K562 (cell line): ENCODE measurements around the gene AP3B2. TPM values are rescaled to one million over a fixed set of nuclear protein-coding genes. Genes with fewer than 3 reads are reported as not detected.

Experiments
- CCNT2 ChIP-seq: IDR thresholded peaks from 2 replicates; pipeline ENCODE4 v1.6.1; 2011; ENCODE audit warnings: borderline replicate concordance, low read depth, mild to moderate bottlenecking, moderate library complexity, mixed read lengths, low read length; ENCODE audit not compliant: insufficient read length; ENCODE audit errors: extremely low read depth
- KLF6 ChIP-seq: fragments of 250-450 bp; sonication (Bioruptor Pico); IDR thresholded peaks from 2 replicates; pipeline ENCODE4 v1.4.0; 2020; ENCODE audit warnings: mild to moderate bottlenecking, moderate library complexity, borderline replicate concordance
- NFIX ChIP-seq: fragments of 250-450 bp; sonication (Bioruptor Pico); IDR thresholded peaks from 2 replicates; pipeline ENCODE4 v1.4.0; 2020; ENCODE audit warnings: low read depth, mild to moderate bottlenecking, moderate library complexity
- RBBP5 ChIP-seq: fragments of 200-600 bp; sonication (generic); IDR thresholded peaks from 2 replicates; pipeline ENCODE4 v1.6.1; 2012; ENCODE audit warnings: borderline replicate concordance, mild to moderate bottlenecking, low read length, control low read depth, inconsistent platforms; ENCODE audit not compliant: insufficient read depth, poor library complexity, severe bottlenecking
- RBM22 ChIP-seq: fragments of 200-400 bp; formaldehyde crosslinking; IDR thresholded peaks from 2 replicates; pipeline ENCODE4 v1.6.1; 2018; ENCODE audit warnings: low read length, low read depth; ENCODE audit not compliant: poor library complexity, severe bottlenecking
- SLC30A9 ChIP-seq: fragments of 250-450 bp; sonication (Bioruptor Pico); IDR thresholded peaks from 2 replicates; pipeline ENCODE4 v1.8.0; 2022; ENCODE audit warnings: mild to moderate bottlenecking, moderate library complexity
- SOX6 ChIP-seq: fragments of 450-650 bp; IDR thresholded peaks from 2 replicates; pipeline ENCODE4 v1.6.1; 2014; ENCODE audit warnings: mild to moderate bottlenecking
- SP2 ChIP-seq: IDR thresholded peaks from 2 replicates; pipeline ENCODE4 v1.6.1; 2011; ENCODE audit warnings: mild to moderate bottlenecking, low read depth, low read length, moderate library complexity; ENCODE audit not compliant: poor library complexity, severe bottlenecking; ENCODE audit errors: extremely low read depth
- USF2 ChIP-seq: sonication (generic); formaldehyde crosslinking; IDR thresholded peaks from 2 replicates; pipeline ENCODE4 v1.5.0; 2020; ENCODE audit warnings: missing genetic modification reagents
- ZC3H11A ChIP-seq: IDR thresholded peaks from 2 replicates; pipeline ENCODE4 v1.6.1; 2012; ENCODE audit warnings: low read depth, low read length, improper control_type of control experiment
- polyA plus RNA-seq, 8 experiments: library from polyadenylated mRNA; depleted of rRNA in 4 of 8; stranded (reverse) in 5 of 8; unstranded in 3 of 8; fragments of >200 nt; fragmentation: Nextera tagmentation in 2 of 8; fragmentation: Illumina TruSeq in 1 of 8; extraction: Ambion mirVana in 2 of 8; extraction: Trizol in 1 of 8; gene quantifications; 2 replicates each; pipeline versions ENCODE4 v1.2.1 to v1.2.3, GENCODE V29; 2011 to 2014; ENCODE audit warnings: inconsistent platforms in 1 of 8, missing spikeins in 1 of 8
- total RNA-seq, 7 experiments: library from RNA; depleted of rRNA in 6 of 7; stranded (reverse); fragments of >200 nt in 6 of 7; fragmentation: Illumina TruSeq in 2 of 7; extraction: Trizol in 2 of 7; gene quantifications; 2 replicates each; pipeline versions ENCODE4 v1.2.1 to v1.2.3, GENCODE V29; 2011 to 2021; ENCODE audit warnings: low replicate concordance in 1 of 7
- TF ChIP-seq, protein P1 (sequence below), 2 experiments: fragments of 450-650 bp; IDR thresholded peaks; 2 replicates each; pipeline ENCODE4 v1.6.1; 2016; ENCODE audit warnings: mild to moderate bottlenecking in 2 of 2, borderline replicate concordance in 1 of 2, low read depth in 1 of 2, moderate library complexity in 1 of 2
- TF ChIP-seq, protein P2 (sequence below): fragments of 450-650 bp; IDR thresholded peaks from 2 replicates; pipeline ENCODE4 v1.6.1; 2017; ENCODE audit warnings: mild to moderate bottlenecking, moderate library complexity
- TF ChIP-seq, protein P3 (sequence below), 2 experiments: fragments of 200-800 bp in 1 of 2; sonication (Bioruptor generic) in 1 of 2; sonication (generic) in 1 of 2; formaldehyde crosslinking in 1 of 2; IDR thresholded peaks in 1 of 2; conservative IDR thresholded peaks in 1 of 2; 2 replicates each; pipeline versions ENCODE4 v1.5.0 to v1.6.1; 2016 to 2020; ENCODE audit warnings: missing compliant biosample characterization in 1 of 2, missing genetic modification characterization in 1 of 2, missing genetic modification reagents in 1 of 2
- TF ChIP-seq, protein P4 (sequence below): sonication (generic); formaldehyde crosslinking; IDR thresholded peaks from 2 replicates; pipeline ENCODE4 v1.9.0; 2022; ENCODE audit warnings: mild to moderate bottlenecking, missing genetic modification reagents

AP3B2 gene
- total and polyA plus RNA-seq, 9 of the 15 experiments (the other 6 are each of a cell fraction or from before 2014, with no cell fraction given) = 0.03 to 0.15 (median 0.10) TPM; not detected in 2

- TF ChIP-seq, protein P1, sequence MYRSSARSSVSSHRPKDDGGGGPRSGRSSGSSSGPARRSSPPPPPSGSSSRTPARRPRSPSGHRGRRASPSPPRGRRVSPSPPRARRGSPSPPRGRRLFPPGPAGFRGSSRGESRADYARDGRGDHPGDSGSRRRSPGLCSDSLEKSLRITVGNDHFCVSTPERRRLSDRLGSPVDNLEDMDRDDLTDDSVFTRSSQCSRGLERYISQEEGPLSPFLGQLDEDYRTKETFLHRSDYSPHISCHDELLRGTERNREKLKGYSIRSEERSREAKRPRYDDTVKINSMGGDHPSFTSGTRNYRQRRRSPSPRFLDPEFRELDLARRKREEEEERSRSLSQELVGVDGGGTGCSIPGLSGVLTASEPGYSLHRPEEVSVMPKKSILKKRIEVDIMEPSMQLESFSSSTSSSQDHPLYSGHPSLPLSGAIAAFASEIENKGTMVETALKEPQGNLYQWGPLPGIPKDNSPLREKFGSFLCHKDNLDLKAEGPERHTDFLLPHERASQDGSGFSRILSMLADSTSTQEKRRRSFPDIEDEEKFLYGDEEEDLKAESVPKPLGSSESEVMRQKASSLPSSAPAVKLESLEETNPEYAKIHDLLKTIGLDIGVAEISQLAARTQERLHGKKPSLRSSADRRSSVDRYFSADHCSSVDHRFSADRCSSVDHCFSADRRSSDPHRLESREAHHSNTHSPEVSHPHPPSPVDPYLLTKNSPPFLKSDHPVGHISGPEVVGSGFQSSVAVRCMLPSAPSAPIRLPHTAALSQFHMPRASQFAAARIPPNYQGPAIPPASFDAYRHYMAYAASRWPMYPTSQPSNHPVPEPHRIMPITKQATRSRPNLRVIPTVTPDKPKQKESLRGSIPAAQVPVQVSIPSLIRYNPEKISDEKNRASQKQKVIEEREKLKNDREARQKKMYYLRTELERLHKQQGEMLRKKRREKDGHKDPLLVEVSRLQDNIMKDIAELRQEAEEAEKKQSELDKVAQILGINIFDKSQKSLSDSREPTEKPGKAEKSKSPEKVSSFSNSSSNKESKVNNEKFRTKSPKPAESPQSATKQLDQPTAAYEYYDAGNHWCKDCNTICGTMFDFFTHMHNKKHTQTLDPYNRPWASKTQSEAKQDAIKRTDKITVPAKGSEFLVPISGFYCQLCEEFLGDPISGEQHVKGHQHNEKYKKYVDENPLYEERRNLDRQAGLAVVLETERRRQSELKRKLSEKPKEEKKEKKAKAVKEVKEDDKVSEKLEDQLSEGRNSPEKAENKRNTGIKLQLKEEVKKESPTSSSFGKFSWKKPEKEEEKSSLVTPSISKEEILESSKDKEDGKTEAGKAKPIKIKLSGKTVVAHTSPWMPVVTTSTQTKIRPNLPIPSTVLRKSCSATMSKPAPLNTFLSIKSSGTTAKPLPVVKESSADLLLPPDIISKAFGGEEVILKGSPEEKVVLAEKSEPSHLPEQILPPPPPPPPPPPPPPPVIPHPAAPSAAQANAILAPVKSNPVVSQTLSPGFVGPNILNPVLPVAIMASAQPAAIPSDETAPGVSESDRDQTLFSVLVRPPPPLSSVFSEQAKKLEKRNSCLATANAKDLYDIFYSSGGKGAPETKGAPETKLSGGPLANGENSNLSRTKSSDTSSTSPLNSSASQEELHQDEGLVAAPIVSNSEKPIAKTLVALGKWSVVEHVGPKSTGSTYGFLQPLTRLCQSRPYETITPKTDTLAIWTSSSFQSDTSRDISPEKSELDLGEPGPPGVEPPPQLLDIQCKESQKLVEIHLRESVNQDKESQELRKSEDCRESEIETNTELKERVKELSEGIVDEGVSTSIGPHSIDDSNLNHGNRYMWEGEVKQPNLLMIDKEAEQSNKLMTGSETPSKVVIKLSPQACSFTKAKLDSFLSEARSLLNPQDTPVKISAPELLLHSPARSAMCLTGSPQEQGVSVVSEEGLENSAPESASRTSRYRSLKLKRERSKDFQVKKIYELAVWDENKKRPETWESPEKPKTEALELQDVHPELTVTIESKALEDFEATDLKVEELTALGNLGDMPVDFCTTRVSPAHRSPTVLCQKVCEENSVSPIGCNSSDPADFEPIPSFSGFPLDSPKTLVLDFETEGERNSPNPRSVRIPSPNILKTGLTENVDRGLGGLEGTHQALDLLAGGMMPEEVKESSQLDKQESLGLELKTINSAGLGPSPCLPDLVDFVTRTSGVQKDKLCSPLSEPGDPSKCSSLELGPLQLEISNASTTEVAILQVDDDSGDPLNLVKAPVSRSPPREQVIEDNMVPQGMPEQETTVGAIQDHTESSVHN (IDR thresholded peaks at IDR 0.05; ENCODE audit: borderline replicate concordance in 1 of 2, low read depth in 1 of 2) = no peak
- TF ChIP-seq SP2 (no peak), SOX6 (peak; percentile 64), SLC30A9 (CRISPR knock-in tag) (no peak), NFIX (CRISPR knock-in tag) (no peak), CCNT2 (peak; percentile 66), KLF6 (no peak), ZC3H11A (no peak), RBBP5 (no peak), USF2 (peak; percentile 52), RBM22 (no peak)
- TF ChIP-seq, protein P2, sequence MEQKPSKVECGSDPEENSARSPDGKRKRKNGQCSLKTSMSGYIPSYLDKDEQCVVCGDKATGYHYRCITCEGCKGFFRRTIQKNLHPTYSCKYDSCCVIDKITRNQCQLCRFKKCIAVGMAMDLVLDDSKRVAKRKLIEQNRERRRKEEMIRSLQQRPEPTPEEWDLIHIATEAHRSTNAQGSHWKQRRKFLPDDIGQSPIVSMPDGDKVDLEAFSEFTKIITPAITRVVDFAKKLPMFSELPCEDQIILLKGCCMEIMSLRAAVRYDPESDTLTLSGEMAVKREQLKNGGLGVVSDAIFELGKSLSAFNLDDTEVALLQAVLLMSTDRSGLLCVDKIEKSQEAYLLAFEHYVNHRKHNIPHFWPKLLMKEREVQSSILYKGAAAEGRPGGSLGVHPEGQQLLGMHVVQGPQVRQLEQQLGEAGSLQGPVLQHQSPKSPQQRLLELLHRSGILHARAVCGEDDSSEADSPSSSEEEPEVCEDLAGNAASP = no peak
- TF ChIP-seq, protein P3, sequence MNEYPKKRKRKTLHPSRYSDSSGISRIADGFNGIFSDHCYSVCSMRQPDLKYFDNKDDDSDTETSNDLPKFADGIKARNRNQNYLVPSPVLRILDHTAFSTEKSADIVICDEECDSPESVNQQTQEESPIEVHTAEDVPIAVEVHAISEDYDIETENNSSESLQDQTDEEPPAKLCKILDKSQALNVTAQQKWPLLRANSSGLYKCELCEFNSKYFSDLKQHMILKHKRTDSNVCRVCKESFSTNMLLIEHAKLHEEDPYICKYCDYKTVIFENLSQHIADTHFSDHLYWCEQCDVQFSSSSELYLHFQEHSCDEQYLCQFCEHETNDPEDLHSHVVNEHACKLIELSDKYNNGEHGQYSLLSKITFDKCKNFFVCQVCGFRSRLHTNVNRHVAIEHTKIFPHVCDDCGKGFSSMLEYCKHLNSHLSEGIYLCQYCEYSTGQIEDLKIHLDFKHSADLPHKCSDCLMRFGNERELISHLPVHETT (CRISPR knock-in tag; conservative IDR thresholded peaks at IDR 0.05 in 1 of 2, IDR thresholded peaks at IDR 0.05 in 1 of 2) = no peak
- TF ChIP-seq, protein P4, sequence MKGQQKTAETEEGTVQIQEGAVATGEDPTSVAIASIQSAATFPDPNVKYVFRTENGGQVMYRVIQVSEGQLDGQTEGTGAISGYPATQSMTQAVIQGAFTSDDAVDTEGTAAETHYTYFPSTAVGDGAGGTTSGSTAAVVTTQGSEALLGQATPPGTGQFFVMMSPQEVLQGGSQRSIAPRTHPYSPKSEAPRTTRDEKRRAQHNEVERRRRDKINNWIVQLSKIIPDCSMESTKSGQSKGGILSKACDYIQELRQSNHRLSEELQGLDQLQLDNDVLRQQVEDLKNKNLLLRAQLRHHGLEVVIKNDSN (CRISPR knock-in tag) = peak; percentile 54; the same call in 1 of the 2 replicates
Measured at GRCh38 chr15:82635798-82636197, 73.9 kb downstream of the AP3B2 start (continued).
